Measurements from ENCODE around the gene UROC1.

- no peak for TF ChIP-seq REST (IDR thresholded peaks at IDR 0.05; ENCODE audit: insufficient read depth in 1 of 2, low read depth in 2 of 2, low read length in 2 of 2)
- TF ChIP-seq POLR2AphosphoS5 (IDR thresholded peaks at IDR 0.05; ENCODE audit: low read depth, low read length) = no peak
- no peak for TF ChIP-seq SIN3A (IDR thresholded peaks at IDR 0.05; ENCODE audit: borderline replicate concordance, insufficient read depth, low read length)
Observed at GRCh38 chr3:126516936-126517290, 660 bp downstream of the UROC1 start.

Measured in PFSK-1 (cell line).